HG03460 (cell line): ENCODE measurements around the gene SSH2.
"Not testable (repeated sequence)": the region's sequence is repeated elsewhere in the genome, so short reads cannot be mapped to it uniquely, and the experiment has no call there.

ENCODE experiments used
- ATAC-seq: cut with Tn5 transposase; IDR thresholded peaks from one replicate; pipeline ENCODE4 v1.9.1; 2021; ENCODE audit not compliant: unreplicated experiment

SSH2 gene

GRCh38 chr17:29881256-29881655 lies 48.8 kb downstream of the SSH2 start:
- ATAC-seq: no peak

DNA sequence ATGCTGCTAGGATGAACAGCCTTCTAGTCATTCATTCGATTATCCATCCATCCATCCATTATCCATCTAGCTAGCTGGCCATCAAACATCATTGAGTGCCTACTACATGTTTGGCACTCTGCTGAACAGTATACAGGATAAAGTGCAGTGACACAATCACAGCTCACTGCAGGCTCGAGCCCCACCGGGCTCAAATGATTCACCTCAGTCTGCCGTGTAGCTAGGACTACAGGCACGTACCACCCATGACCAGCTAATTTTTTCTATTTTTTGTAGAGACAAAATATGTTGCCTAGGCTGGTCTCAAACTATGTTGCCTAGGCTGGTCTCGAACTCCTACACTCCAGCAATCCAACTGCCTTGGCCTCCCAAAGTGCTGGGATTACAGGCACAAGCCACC lies 50.0 kb downstream of the SSH2 start:
- ATAC-seq: no peak

DNA sequence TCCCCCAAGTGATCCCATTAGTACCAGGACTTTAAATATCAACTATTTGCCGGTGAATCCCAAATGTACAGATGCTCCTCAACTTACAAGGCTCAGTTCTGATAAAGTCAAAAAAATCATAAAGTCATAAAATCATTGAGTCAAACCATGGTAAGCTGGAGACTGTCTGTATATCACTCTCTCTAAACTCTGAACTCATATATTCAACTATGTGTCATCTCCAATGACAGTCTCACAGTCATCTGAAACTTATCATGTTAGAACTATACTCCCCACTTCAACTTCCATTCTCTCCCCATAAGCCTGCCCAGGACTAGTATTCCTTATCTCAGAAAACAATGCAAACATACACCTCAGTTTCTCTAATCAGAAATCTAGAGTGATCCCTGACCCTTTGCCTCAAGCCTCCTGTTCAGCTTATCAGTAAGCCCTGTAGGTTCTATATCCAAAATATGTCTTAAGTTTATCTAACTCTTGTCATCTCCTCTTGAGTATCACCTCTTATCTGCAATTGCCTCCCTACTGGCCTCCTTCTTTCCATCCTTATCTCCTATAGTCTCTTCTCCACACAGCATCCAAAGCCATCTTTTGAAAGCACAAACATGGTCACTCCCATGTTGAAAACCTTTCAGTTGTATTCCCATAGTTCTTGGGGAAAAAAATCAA lies 55.0 kb downstream of the SSH2 start:
- ATAC-seq: no peak

DNA sequence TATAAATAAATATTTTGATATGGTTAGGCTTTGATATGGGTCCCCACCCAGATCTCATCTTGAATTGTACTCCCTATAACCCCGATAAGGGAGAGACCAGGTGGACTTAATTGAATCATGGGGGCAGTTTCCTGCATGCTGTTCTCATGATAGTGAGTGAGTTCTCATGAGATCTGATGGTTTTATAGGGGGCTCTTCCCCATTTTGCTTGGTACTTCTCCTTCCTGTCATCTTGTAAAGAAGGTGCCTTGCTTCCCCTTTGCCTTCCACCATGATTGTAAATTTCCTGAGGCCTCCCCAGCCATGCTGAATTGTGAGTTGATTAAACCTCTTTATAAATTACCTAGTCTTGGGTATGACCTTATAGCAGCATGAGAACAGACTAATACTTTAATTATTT lies 55.7 kb downstream of the SSH2 start:
- ATAC-seq: not testable (repeated sequence)

DNA sequence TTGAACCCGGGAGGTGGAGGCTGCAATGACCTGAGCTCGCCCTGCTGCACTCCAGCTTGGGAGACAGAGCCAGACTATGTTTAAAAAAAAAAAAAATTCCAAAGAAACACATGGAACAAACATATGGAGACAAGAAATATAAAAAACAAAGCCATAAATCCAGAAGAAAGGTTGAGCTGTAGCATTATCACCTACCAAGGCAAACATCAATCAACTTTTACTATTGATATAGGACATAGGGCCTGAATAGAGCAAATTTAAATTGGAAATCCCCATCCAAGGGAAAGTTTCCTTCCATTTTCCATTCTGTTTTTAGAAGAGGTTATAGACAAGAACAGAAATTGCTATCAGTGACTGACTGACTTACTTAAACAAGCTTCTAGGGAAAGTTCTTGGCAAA lies 56.6 kb downstream of the SSH2 start:
- ATAC-seq: no peak

GRCh38 chr17:29870836-29871465 lies 59.1 kb downstream of the SSH2 start:
- ATAC-seq: no peak

DNA sequence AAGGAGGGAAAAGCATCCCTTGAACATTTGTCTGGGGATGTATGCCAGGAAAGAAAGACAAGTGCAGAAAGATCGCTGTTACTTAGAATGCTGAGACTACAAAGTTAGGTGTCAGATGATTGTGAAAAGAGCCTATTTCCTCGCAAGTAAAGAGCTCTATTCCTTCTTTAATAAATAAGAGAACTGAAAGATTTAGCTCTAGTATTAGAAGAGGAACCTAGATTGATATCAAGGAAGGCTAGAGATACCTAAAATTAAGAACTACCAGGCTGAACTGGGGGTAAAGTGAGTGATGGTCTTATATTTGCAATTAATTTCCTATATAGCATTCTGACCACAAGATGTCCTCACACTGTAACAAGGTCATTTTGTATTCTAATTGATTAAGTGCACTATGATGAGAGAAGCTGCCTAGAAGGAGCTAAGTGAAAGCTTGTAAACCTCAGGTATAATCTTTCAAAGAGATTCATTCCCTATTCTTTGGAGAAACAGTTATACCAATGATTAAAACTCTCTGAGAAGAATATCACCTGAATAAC lies 62.3 kb downstream of the SSH2 start:
- ATAC-seq: no peak

GRCh38 chr17:29866746-29867404 lies 63.2 kb downstream of the SSH2 start:
- ATAC-seq: no peak

- no peak for ATAC-seq
Observed at GRCh38 chr17:29864615-29865014, 65.4 kb downstream of the SSH2 start.

DNA sequence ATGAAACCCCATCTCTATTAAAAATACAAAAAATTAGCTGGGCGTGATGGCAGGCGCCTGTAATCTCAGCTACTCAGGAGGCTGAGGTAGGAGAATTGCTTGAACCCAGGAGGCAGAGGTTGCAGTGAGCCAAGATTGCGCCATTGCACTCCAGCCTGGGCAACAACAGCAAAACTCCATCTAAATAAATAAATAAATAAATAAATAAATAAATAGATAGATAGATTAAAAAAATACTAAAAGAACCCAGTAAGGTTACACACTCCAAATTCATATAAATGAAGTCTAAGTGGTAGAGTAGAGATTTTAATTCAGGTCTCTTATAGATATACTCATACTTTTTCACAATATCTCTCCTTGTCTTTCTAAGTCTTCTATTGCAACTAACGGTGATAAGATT lies 65.9 kb downstream of the SSH2 start:
- ATAC-seq: not testable (repeated sequence)

- ATAC-seq: no peak
Observed at GRCh38 chr17:29862951-29863350, 67.1 kb downstream of the SSH2 start.

DNA sequence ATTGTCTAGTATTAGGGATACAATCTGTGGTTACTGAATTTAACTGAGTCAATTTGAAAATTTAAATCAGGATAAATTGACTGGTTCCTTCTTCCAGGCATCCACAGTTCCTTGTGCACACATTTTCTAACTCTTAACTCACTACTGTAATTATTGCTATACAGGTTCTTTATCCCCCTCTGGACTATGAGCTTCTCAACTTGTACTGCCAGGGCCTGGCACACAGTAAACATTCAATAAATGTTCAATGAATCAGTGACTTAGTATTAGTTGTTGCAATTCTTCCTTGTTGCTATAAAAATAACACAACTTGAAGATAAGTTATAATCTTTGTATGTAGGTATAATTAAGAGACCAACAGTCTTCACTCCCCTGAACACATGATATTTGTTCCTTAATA lies 67.9 kb downstream of the SSH2 start:
- ATAC-seq: no peak

GRCh38 chr17:29859445-29859844 lies 70.6 kb downstream of the SSH2 start:
- not testable (repeated sequence) for ATAC-seq

DNA sequence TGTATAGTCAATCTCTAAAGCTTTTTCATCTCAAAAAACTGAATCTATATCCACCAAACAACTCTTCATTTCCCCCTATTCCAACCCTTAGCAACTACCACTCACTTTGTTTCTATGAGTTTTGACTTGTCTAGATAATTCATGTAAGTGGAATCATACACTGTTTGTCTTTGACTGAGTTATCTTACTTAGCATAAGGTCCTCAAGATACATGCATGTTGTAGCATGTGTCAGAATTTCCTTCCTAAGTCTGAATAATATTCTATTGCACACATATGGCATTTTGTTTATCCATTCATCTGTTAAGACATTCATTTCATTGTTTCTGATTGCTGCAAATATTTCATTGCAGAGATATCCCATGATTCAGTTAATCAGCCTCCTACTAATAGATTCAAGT lies 72.2 kb downstream of the SSH2 start:
- no peak for ATAC-seq

DNA sequence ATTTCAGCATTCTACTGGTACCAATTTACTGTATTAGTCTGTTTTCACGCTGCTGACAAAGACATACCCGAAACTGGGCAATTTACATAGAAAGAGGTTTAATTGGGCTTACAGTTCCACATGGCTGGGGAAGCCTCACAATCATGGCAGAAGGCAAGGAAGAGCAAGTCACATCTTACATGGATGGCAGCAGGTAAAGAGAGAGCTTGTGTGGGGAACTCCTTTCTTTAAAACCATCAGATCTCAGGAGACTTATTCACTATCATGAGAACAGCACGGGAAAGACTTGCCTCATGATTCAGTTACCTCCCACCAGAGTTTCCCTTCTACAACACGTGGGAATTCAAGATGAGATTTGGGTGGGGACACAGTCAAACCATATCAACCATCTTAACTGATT lies 72.9 kb downstream of the SSH2 start:
- ATAC-seq: not testable (repeated sequence)

- ATAC-seq: no peak
Observed at GRCh38 chr17:29855686-29856085, 74.3 kb downstream of the SSH2 start.

DNA sequence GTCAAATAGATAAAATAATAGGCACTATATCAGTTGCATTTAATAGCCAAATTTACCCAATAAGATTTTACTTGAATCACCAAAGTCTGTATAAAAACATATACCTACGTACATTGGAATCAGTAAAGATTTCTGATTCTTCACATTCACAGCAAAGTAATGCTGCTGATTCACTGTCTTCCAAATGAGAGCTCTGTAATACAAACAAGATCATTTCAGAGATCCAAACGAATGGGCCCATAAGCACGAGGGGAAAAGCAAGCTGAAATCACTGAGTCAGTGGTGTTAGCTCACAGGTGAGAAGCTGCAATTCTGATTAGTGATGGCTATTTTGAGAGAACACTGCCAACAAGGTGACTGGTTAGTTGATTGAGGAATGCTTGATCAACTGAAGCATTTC lies 81.3 kb downstream of the SSH2 start:
- ATAC-seq: no peak

DNA sequence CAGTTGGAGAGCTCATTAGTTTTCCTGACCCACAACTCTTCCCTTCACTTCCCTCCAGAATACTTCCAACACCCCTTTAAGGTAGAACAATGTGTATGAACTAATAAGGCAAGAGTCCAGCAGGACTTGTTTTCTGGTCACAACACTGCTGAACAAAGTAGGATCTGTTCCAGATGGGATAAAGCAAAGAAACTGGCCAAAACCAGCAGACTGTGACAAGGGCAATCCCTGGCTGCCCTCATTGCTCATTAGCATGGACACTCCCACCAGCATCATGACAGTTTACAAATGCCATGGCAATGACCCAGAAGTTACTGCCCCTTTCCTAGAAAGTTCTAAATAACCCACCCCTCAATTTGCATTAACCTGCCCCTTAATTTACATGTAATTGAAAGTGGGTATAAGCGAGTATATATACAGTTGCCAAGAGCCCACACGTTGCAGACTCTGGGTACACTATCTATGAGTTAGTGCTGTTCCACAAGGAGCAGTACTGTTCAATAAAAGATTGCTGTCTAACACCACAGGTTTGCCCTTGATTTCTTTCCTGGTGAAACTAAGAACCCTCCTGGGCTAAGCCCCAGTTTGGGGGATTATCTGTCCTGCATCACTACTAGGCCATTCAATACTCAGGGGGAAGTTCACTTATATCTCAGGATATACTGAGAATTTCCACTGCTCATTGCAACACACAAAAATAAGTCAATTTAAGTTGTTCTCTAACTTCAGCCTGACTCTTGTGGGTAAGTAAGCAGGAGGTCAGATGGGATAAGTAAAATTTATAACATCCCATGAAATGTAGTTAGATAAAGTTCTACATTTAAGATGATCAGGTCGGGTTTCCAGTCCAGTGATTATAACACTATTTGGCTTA lies 82.3 kb downstream of the SSH2 start:
- no peak for ATAC-seq

GRCh38 chr17:29847118-29847517 lies 82.9 kb downstream of the SSH2 start:
- no peak for ATAC-seq

DNA sequence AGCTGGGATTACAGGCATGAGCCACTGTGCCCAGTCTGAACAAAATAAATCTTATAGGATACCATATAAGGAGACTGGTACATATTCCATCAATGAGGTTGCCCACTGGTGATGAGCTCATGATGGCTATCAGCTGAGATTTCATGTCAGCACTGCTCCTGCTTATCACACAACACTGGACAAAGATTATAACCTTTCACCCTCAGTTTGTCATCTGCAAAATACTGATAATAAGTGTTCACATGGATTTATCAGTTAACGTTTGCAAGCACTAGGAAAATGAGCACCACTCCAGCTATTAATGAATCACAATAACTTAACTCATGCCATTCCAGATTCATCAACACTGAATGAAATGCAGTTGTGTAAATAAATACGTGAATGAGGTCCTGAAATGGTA lies 83.7 kb downstream of the SSH2 start:
- no peak for ATAC-seq

DNA sequence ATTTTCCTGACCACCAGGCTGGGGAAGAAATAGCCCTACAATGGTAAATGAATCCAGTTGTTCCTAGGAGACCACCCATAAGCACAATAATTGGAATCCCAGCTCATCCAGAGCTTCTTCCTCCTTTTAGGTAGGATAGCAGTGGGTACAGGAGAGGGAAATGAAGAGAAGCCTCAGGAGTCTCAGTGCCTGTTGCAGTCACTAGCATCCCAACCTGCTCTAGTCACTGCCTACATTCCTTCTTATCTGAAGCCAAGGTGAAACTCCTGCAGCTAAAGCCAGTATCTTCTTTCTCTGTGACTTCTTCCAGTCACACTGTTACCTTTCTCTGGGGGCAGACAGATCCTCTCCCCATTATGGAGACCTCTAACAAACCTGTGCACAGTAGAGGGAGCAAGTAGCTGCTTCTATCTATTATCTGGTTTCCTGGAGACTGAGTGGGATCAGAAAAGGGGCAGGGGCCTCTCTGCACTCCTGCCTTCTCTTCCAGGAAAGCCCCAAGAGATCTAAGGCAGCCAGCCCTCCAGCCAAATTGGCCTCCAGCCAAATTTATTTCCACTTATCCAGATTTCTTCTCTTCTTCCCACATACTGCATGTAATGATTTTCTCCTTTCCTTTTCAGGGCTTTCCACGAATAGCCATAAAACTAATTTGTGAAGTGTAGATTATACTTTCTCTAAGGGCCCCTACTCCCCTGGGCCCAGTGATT lies 85.5 kb downstream of the SSH2 start:
- ATAC-seq: no peak
